ENCODE measurements around the gene RPL23. TPM values are rescaled to one million over a fixed set of nuclear protein-coding genes. Genes with fewer than 3 reads are reported as not detected.

Gene RPL23
- polyA plus RNA-seq, 1 of the 3 experiments (the other 2 are of a cell fraction) = 2,658 TPM

GRCh38 chr17:38873640-38874380 lies 20.3 kb upstream of the RPL23 start:
- H2AFZ ChIP-seq (ENCODE audit: low read depth) = no peak overlapping the region
- no peaks in the 10 kb centered on the region for H3K27me3 ChIP-seq (ENCODE audit: insufficient read depth)
- H3K4me1 ChIP-seq (ENCODE audit: control insufficient read depth in 1 of 2, insufficient read depth in 2 of 2, low read depth in 1 of 2, low read length in 1 of 2) = peaks cover 34 to 39% of the 10 kb centered on the region in 2 experiments; a peak in 3 of 4 replicates
- no peak for DNase-seq
- no peak overlapping the region; a peak in 1 of 4 replicates for H3K4me3 ChIP-seq (ENCODE audit: low read depth in 2 of 2, low read length in 1 of 2)
- H3K27ac ChIP-seq (ENCODE audit: low read depth in 2 of 2, low read length in 1 of 2) = no peak overlapping the region; a peak in 1 of 4 replicates
- H3K4me2 ChIP-seq = peak overlapping the region; percentile 95
- H3K9me2 ChIP-seq = no peaks in the 10 kb centered on the region
- peaks cover 10 to 21% of the 10 kb centered on the region in 2 experiments for H3K36me3 ChIP-seq (replicated peaks in 1 of 2; ENCODE audit: control insufficient read depth in 1 of 2, insufficient read depth in 2 of 2, low read length in 1 of 2)
- peak overlapping the region; percentile 31; the same call in 1 of the 2 replicates for H3K9ac ChIP-seq
- ChIA-PET POLR2A (no interaction called here), CTCF (interaction anchor here (1.1 to 1.4 kb wide), 2 partner anchors 50 to 370 kb away, joined by 3 read pairs; no protein-coding TSS in a partner anchor)
- peaks cover 17% of the 10 kb centered on the region for H3F3A ChIP-seq (replicated peaks; ENCODE audit: insufficient read depth)
- H3K79me2 ChIP-seq (ENCODE audit: insufficient read depth) = peaks cover 89% of the 10 kb centered on the region
- TF ChIP-seq USF2 (IDR thresholded peaks at IDR 0.05; ENCODE audit: borderline replicate concordance, low read depth, low read length) (no peak), GABPA (IDR thresholded peaks at IDR 0.05; ENCODE audit: low read depth) (no peak), YY1 (IDR thresholded peaks at IDR 0.05; ENCODE audit: low read depth) (no peak), TCF12 (IDR thresholded peaks at IDR 0.05) (no peak), RXRA (IDR thresholded peaks at IDR 0.05; ENCODE audit: borderline replicate concordance, low read depth) (no peak)
- H3K9me3 ChIP-seq = no peaks in the 10 kb centered on the region
- H4K20me1 ChIP-seq (ENCODE audit: insufficient read depth) = peaks cover 76% of the 10 kb centered on the region
- 64% methylated on average over 9 of the region's 9 CpGs for WGBS (ENCODE audit: low lambda C conversion rate)

- Histone ChIP-seq H3K9me3 (no peaks in the 10 kb centered on the region), H3K9ac (no peak overlapping the region), H3F3A (replicated peaks; ENCODE audit: insufficient read depth) (peaks cover 20% of the 10 kb centered on the region), H3K36me3 (replicated peaks in 1 of 2; ENCODE audit: control insufficient read depth in 1 of 2, insufficient read depth in 2 of 2, low read length in 1 of 2) (peaks cover 10 to 14% of the 10 kb centered on the region in 2 experiments), H3K4me1 (ENCODE audit: control insufficient read depth in 1 of 2, insufficient read depth in 2 of 2, low read depth in 1 of 2, low read length in 1 of 2) (peaks cover 34 to 43% of the 10 kb centered on the region in 2 experiments; a peak in 3 of 4 replicates), H3K79me2 (ENCODE audit: insufficient read depth) (peaks cover 79% of the 10 kb centered on the region), H3K27ac (ENCODE audit: low read depth in 2 of 2, low read length in 1 of 2) (no peak overlapping the region), H2AFZ (ENCODE audit: low read depth) (no peak overlapping the region), H3K4me3 (ENCODE audit: low read depth in 2 of 2, low read length in 1 of 2) (0 out of 4 replicates have a peak overlapping the region, but pooled peaks of 1 of the 2 experiments have one; percentile 97), H3K27me3 (ENCODE audit: insufficient read depth) (no peaks in the 10 kb centered on the region), H3K4me2 (peak overlapping the region; percentile 95), H4K20me1 (ENCODE audit: insufficient read depth) (peaks cover 66% of the 10 kb centered on the region), H3K9me2 (no peaks in the 10 kb centered on the region)
- ChIA-PET POLR2A (interaction anchor here (0.6 to 1.3 kb wide), 2 partner anchors 19 to 53 kb away, joined by 3 read pairs; partner anchors contain the start of genes LASP1NB and RPL23), CTCF (interaction anchor here (2.4 kb wide), 1 partner anchor 110 kb away, joined by 7 read pairs; no protein-coding TSS in a partner anchor)
- DNase-seq = no peak
- 77% methylated on average over 9 of the region's 9 CpGs for WGBS (ENCODE audit: low lambda C conversion rate)
- no peak for TF ChIP-seq RCOR1 (IDR thresholded peaks at IDR 0.05; ENCODE audit: low read length)
- no peak for TF ChIP-seq SIN3A (IDR thresholded peaks at IDR 0.05; ENCODE audit: borderline replicate concordance, low read depth, low read length)
- TF ChIP-seq PBX3 (IDR thresholded peaks at IDR 0.05) = no peak
- no peak for TF ChIP-seq CTCF (IDR thresholded peaks at IDR 0.05)
- no peak for TF ChIP-seq NFIC (IDR thresholded peaks at IDR 0.05; ENCODE audit: borderline replicate concordance)
- TF ChIP-seq USF1 (IDR thresholded peaks at IDR 0.05; ENCODE audit: borderline replicate concordance, low read depth) = no peak
- no peak for TF ChIP-seq RXRA (IDR thresholded peaks at IDR 0.05; ENCODE audit: borderline replicate concordance, low read depth)
- no peak for TF ChIP-seq CHD2 (IDR thresholded peaks at IDR 0.05; ENCODE audit: low read length, partially characterized antibody)
- TF ChIP-seq MAX (IDR thresholded peaks at IDR 0.05; ENCODE audit: low read depth) = no peak
- TF ChIP-seq RFX5 (IDR thresholded peaks at IDR 0.05; ENCODE audit: low read length) = no peak
- TF ChIP-seq TEAD4 (IDR thresholded peaks at IDR 0.05; ENCODE audit: borderline replicate concordance, insufficient read depth) = no peak
- no peak for TF ChIP-seq POLR2AphosphoS5 (IDR thresholded peaks at IDR 0.05; ENCODE audit: low read depth, low read length)
- TF ChIP-seq IRF3 (IDR thresholded peaks at IDR 0.05; ENCODE audit: low read depth, low read length) = no peak
- TF ChIP-seq FOXJ3 (CRISPR knock-in tag; IDR thresholded peaks at IDR 0.05) = no peak
- no peak for TF ChIP-seq ELF1 (IDR thresholded peaks at IDR 0.05)
- TF ChIP-seq EP300 (IDR thresholded peaks at IDR 0.05; ENCODE audit: borderline replicate concordance in 1 of 2, low read depth in 1 of 2, low read length in 1 of 2) = no peak
Observed at GRCh38 chr17:38872671-38873385, 19.3 kb upstream of the RPL23 start.
